Gastrocnemius medialis (tissue), 4 donors: Measurements from ENCODE around the gene TBATA.

Source experiments
- CTCF ChIP-seq, 5 experiments: fragments of 450-650 bp in 3 of 5; fragments of 200-600 bp in 2 of 5; sonication (generic) in 2 of 5; IDR thresholded peaks in 4 of 5; conservative IDR thresholded peaks in 1 of 5; 1 replicate in 4 of 5; 2 replicates in 1 of 5; pipeline ENCODE4 v1.5.1; 2016 to 2019; ENCODE audit warnings: antibody characterized with exemption in 5 of 5, mild to moderate bottlenecking in 3 of 5, moderate library complexity in 3 of 5
- POLR2A ChIP-seq, 2 donors: fragments of 450-650 bp; IDR thresholded peaks; one replicate each; pipeline ENCODE4 v1.6.1; 2017; ENCODE audit warnings: antibody characterized with exemption in 2 of 2, mild to moderate bottlenecking in 2 of 2, moderate library complexity in 2 of 2

- no peak for TF ChIP-seq POLR2A (IDR thresholded peaks at IDR 0.05)
- TF ChIP-seq CTCF (IDR thresholded peaks at IDR 0.05 in 4 of 5, conservative IDR thresholded peaks at IDR 0.05 in 1 of 5) = no peak
Observed at GRCh38 chr10:70732569-70732968, 52.6 kb downstream of the TBATA start.
